PC-3 (cell line): ENCODE data around the gene MGMT. TPM values are rescaled to one million over a fixed set of nuclear protein-coding genes. Genes with fewer than 3 reads are reported as not detected.

ENCODE experiments used
- ATAC-seq: fragments of 200-7000 bp; cut with Tn5 transposase; 2 replicates; pipeline ENCODE4 v1.9.1; 2020; ENCODE audit warnings: mild to moderate bottlenecking, moderate library complexity
- BruUV-seq: library from RNA; stranded (reverse); fragments of 400-500 nt; replicated peaks from 2 replicates; lab custom pipeline; 2021; lab: Mats Ljungman, UMichigan
- CTCF ChIA-PET: fragments of 300-600 bp; sonication (Branson Sonifier 250); formaldehyde crosslinking; loops from one replicate; lab custom pipeline; 2022; ENCODE audit warnings: antibody characterized with exemption; lab: Charles Lee
- POLR2A ChIA-PET: fragments of 300-600 bp; sonication (Branson Sonifier 250); formaldehyde crosslinking; loops from one replicate; lab custom pipeline; 2022; ENCODE audit warnings: antibody characterized with exemption; ENCODE audit not compliant: unreplicated experiment; lab: Charles Lee
- DNase-seq: peaks from one replicate; pipeline ENCODE4 v3.0.0-alpha.2; 2015
- H2AFZ ChIP-seq: fragments of 300-600 bp; sonication (generic); 2 replicates; pipeline ENCODE4 v1.6.0; 2016; ENCODE audit warnings: antibody characterized with exemption, low read length
- H3F3A ChIP-seq: fragments of 300-600 bp; sonication (generic); one replicate; pipeline ENCODE4 v1.6.0; 2017; ENCODE audit warnings: antibody characterized with exemption, low read length, control low read depth, mild to moderate bottlenecking; ENCODE audit not compliant: unreplicated experiment
- H3K27ac ChIP-seq: fragments of 300-600 bp; sonication (generic); 2 replicates; pipeline ENCODE4 v1.5.1; 2016; ENCODE audit warnings: mild to moderate bottlenecking, low read length
- H3K27me3 ChIP-seq: fragments of 300-600 bp; sonication (generic); 2 replicates; pipeline ENCODE4 v1.6.1; 2016; ENCODE audit warnings: low read length, mixed read lengths
- H3K36me3 ChIP-seq: fragments of 300-600 bp; sonication (generic); 2 replicates; pipeline ENCODE4 v1.6.1; 2016; ENCODE audit warnings: low read depth, mixed run types, low read length, mixed read lengths
- H3K4me1 ChIP-seq: fragments of 300-600 bp; sonication (generic); 2 replicates; pipeline ENCODE4 v1.5.1; 2016; ENCODE audit warnings: low read length; ENCODE audit not compliant: insufficient read depth
- H3K4me2 ChIP-seq: fragments of 300-600 bp; sonication (generic); 2 replicates; pipeline ENCODE4 v1.6.0; 2016; ENCODE audit warnings: low read length
- H3K4me3 ChIP-seq: fragments of 300-600 bp; sonication (generic); 2 replicates; pipeline ENCODE4 v1.5.1; 2016; ENCODE audit warnings: mild to moderate bottlenecking, low read length, mixed read lengths
- H3K79me2 ChIP-seq: fragments of 300-600 bp; sonication (generic); 2 replicates; pipeline ENCODE4 v1.6.1; 2017; ENCODE audit warnings: low read length, mixed read lengths
- H3K9ac ChIP-seq: fragments of 300-600 bp; sonication (generic); 2 replicates; pipeline ENCODE4 v1.6.0; 2016; ENCODE audit warnings: mild to moderate bottlenecking, low read length
- H3K9me2 ChIP-seq: fragments of 300-600 bp; sonication (generic); replicated peaks from 2 replicates; pipeline ENCODE4 v1.6.1; 2016; ENCODE audit warnings: mixed run types, low read length, mixed read lengths
- H3K9me3 ChIP-seq: fragments of 300-600 bp; sonication (generic); 2 replicates; pipeline ENCODE4 v1.6.1; 2016; ENCODE audit warnings: low read length, mixed read lengths
- H4K20me1 ChIP-seq: fragments of 300-600 bp; sonication (generic); 2 replicates; pipeline ENCODE4 v1.6.1; 2016; ENCODE audit warnings: low read length, mixed read lengths
- CTCF ChIP-seq: fragments of 300-600 bp; sonication (generic); conservative IDR thresholded peaks from 2 replicates; pipeline ENCODE4 v1.5.1; 2017; ENCODE audit warnings: antibody characterized with exemption, low read depth, mild to moderate bottlenecking, low read length
- EZH2 ChIP-seq: fragments of 300-600 bp; sonication (generic); IDR thresholded peaks from one replicate; pipeline ENCODE4 v1.6.1; 2017; ENCODE audit warnings: antibody characterized with exemption, mild to moderate bottlenecking, low read length; ENCODE audit not compliant: unreplicated experiment
- EZH2phosphoT487 ChIP-seq: fragments of 300-600 bp; sonication (generic); IDR thresholded peaks from 2 replicates; pipeline ENCODE4 v1.6.1; 2018; ENCODE audit warnings: mild to moderate bottlenecking, antibody characterized with exemption, low read length, borderline replicate concordance
- intact Hi-C: fragments of 100-400 bp; cut with micrococcal nuclease; formaldehyde crosslinking; loops from 2 replicates; pipeline ENCODE4 v1.9.0; 2023
- total RNA-seq: library from RNA; depleted of rRNA; stranded (reverse); fragments of >200 nt; gene quantifications from 2 replicates; pipeline ENCODE4 v1.2.3, GENCODE V29; 2014

Gene MGMT
- total RNA-seq, 1 experiment from 2014 or later, result 19.8 TPM

GRCh38 chr10:129694184-129694583, 227.1 kb downstream of the MGMT start:
- H3K4me1 ChIP-seq, result peaks cover 14% of the 10 kb centered on the region
- DNase-seq (no peak), ATAC-seq (no peak)
- H3K36me3 ChIP-seq, result no peaks in the 10 kb centered on the region
- ChIA-PET POLR2A (no interaction called here), CTCF (no interaction called here)
- H3K4me3 ChIP-seq, result no peak overlapping the region
- H3K9me3 ChIP-seq, result no peaks in the 10 kb centered on the region
- TF ChIP-seq CTCF (no peak), EZH2phosphoT487 (no peak), EZH2 (no peak)
- H3K9ac ChIP-seq, result no peak overlapping the region
- no peaks in the 10 kb centered on the region for H4K20me1 ChIP-seq
- H3K27ac ChIP-seq, result no peak overlapping the region
- no peaks in the 10 kb centered on the region for H3K79me2 ChIP-seq
- no peaks in the 10 kb centered on the region for H3F3A ChIP-seq
- H3K9me2 ChIP-seq, result no peaks in the 10 kb centered on the region
- H3K4me2 ChIP-seq, result no peak overlapping the region
- intact Hi-C loops, result no loop called here
- BruUV-seq, result no TSS peak
- H3K27me3 ChIP-seq, result no peaks in the 10 kb centered on the region
- no peak overlapping the region for H2AFZ ChIP-seq

- H4K20me1 ChIP-seq, result no peaks in the 10 kb centered on the region
- no peaks in the 10 kb centered on the region for H3K27me3 ChIP-seq
- no peak overlapping the region for H3K27ac ChIP-seq
- H2AFZ ChIP-seq, result no peak overlapping the region
- BruUV-seq, result no TSS peak
- no peaks in the 10 kb centered on the region for H3K79me2 ChIP-seq
- H3K36me3 ChIP-seq, result no peaks in the 10 kb centered on the region
- POLR2A ChIA-PET, result no interaction called here
- TF ChIP-seq CTCF (no peak), EZH2phosphoT487 (no peak), EZH2 (no peak)
- no peaks in the 10 kb centered on the region for H3K9me3 ChIP-seq
- DNase-seq (no peak), ATAC-seq (no peak)
- no peaks in the 10 kb centered on the region for H3F3A ChIP-seq
- no peak overlapping the region for H3K4me3 ChIP-seq
- intact Hi-C loops, result no loop called here
- no peak overlapping the region for H3K9ac ChIP-seq
- no peak overlapping the region for H3K4me2 ChIP-seq
- peaks cover 14% of the 10 kb centered on the region for H3K4me1 ChIP-seq
- no peaks in the 10 kb centered on the region for H3K9me2 ChIP-seq
- CTCF ChIA-PET, result no interaction called here
Observed at GRCh38 chr10:129694691-129695243, 227.7 kb downstream of the MGMT start.

- Histone ChIP-seq H2AFZ (no peak overlapping the region), H4K20me1 (no peaks in the 10 kb centered on the region), H3K9ac (no peak overlapping the region), H3K79me2 (no peaks in the 10 kb centered on the region), H3K27me3 (no peaks in the 10 kb centered on the region), H3K4me2 (no peak overlapping the region), H3K4me1 (peaks cover 6% of the 10 kb centered on the region), H3F3A (no peaks in the 10 kb centered on the region), H3K4me3 (no peak overlapping the region), H3K27ac (no peak overlapping the region), H3K9me3 (no peaks in the 10 kb centered on the region), H3K36me3 (no peaks in the 10 kb centered on the region), H3K9me2 (no peaks in the 10 kb centered on the region)
- DNase-seq (no peak), ATAC-seq (no peak)
- TF ChIP-seq EZH2, result no peak
- no TSS peak for BruUV-seq
- CTCF ChIA-PET, result no interaction called here
- intact Hi-C loops, result no loop called here
- POLR2A ChIA-PET, result no interaction called here
Observed at GRCh38 chr10:129695671-129696070, 228.6 kb downstream of the MGMT start.
